ENCODE data around the gene LUZP1.

DNA sequence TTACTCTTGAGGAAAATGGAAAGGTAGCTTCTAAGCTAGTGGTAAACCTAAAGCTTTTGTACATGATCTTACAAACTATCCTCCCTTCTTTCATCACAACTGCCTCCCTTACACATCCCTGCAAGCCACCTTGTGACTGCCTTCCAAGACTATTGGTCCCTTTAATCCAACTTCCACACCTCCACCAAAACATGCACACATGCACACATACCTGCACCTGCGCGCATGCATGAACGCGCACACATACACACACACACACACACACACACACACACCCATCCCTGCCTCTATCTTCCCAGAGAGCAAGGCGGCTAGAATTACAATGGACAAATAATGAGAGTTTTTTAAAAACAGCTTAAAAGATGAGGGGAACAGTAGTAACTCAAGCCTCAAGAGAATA is 58.3 kb downstream of the LUZP1 start:
- TF ChIP-seq, protein P1, sequence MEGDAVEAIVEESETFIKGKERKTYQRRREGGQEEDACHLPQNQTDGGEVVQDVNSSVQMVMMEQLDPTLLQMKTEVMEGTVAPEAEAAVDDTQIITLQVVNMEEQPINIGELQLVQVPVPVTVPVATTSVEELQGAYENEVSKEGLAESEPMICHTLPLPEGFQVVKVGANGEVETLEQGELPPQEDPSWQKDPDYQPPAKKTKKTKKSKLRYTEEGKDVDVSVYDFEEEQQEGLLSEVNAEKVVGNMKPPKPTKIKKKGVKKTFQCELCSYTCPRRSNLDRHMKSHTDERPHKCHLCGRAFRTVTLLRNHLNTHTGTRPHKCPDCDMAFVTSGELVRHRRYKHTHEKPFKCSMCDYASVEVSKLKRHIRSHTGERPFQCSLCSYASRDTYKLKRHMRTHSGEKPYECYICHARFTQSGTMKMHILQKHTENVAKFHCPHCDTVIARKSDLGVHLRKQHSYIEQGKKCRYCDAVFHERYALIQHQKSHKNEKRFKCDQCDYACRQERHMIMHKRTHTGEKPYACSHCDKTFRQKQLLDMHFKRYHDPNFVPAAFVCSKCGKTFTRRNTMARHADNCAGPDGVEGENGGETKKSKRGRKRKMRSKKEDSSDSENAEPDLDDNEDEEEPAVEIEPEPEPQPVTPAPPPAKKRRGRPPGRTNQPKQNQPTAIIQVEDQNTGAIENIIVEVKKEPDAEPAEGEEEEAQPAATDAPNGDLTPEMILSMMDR (IDR thresholded peaks at IDR 0.05; ENCODE audit: low read depth, low read length) = no peak
- no peak for TF ChIP-seq POLR2A (IDR thresholded peaks at IDR 0.05; ENCODE audit: extremely low read depth, insufficient read length)
- no peak for TF ChIP-seq MYC (IDR thresholded peaks at IDR 0.05; ENCODE audit: low read depth, low read length)

Data from NB4 (cell line).